ENCODE data around the gene TTLL11. TPM values are rescaled to one million over a fixed set of nuclear protein-coding genes. Genes with fewer than 3 reads are reported as not detected.

The TTLL11 gene
- total RNA-seq, 4 donors from 2014 or later: 12.3 to 20.5 (median 15.3) TPM

DNA sequence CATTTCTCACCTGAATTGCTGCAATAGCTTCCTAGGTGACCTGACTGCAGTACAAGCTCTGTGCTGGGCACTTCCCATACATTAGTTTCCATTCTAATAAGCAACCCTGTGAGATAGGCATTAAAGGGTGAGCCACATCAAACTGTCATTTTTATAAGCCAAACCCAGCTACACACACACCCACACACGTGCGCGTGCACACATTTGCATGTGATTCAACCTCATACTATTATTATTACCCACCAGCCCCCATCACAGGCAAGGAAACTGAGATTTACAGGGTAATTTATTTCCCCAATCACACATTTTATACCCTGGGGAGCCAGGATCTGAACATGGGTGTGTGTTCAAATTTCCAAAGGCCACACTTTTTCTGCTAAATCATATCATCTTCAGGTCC is 93.6 kb downstream of the TTLL11 start:
- Histone ChIP-seq H3K36me3 (no peaks in the 10 kb centered on the region), H3K27me3 (no peaks in the 10 kb centered on the region), H3K4me1 (peaks cover 29 to 30% of the 10 kb centered on the region in 2 donors), H3K27ac (peak overlapping the region in 3 of 4 donors; percentile 86 to 94 (median 91)), H3K4me3 (no peak overlapping the region), H3K9me3 (no peaks in the 10 kb centered on the region)
- intact Hi-C loops (cut with DNase I; ENCODE audit: low total_unique reads) (no loop called here), in situ Hi-C loops (cut with MboI; ENCODE audit: low sequenced_read_pairs in 4 of 4) (loop anchor here in 3 of 4 donors (5.0 to 25.0 kb wide), 5 partner anchors 135 to 455 kb away; no protein-coding TSS in a partner anchor)
- DNase-seq (no peak), ATAC-seq (no peak)
- TF ChIP-seq, protein P1, sequence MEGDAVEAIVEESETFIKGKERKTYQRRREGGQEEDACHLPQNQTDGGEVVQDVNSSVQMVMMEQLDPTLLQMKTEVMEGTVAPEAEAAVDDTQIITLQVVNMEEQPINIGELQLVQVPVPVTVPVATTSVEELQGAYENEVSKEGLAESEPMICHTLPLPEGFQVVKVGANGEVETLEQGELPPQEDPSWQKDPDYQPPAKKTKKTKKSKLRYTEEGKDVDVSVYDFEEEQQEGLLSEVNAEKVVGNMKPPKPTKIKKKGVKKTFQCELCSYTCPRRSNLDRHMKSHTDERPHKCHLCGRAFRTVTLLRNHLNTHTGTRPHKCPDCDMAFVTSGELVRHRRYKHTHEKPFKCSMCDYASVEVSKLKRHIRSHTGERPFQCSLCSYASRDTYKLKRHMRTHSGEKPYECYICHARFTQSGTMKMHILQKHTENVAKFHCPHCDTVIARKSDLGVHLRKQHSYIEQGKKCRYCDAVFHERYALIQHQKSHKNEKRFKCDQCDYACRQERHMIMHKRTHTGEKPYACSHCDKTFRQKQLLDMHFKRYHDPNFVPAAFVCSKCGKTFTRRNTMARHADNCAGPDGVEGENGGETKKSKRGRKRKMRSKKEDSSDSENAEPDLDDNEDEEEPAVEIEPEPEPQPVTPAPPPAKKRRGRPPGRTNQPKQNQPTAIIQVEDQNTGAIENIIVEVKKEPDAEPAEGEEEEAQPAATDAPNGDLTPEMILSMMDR (IDR thresholded peaks at IDR 0.05 in 4 of 5, conservative IDR thresholded peaks at IDR 0.05 in 1 of 5): no peak
- TF ChIP-seq POLR2A (IDR thresholded peaks at IDR 0.05): no peak

- ATAC-seq (no peak), DNase-seq (no peak)
- H3K27me3 ChIP-seq: no peaks in the 10 kb centered on the region
- H3K4me1 ChIP-seq: peaks cover 29 to 30% of the 10 kb centered on the region in 2 donors
- in situ Hi-C loops (cut with MboI; ENCODE audit: low sequenced_read_pairs in 4 of 4): loop anchor here in 3 of 4 donors (5.0 to 25.0 kb wide), 5 partner anchors 134 to 454 kb away; no protein-coding TSS in a partner anchor
- H3K9me3 ChIP-seq: no peaks in the 10 kb centered on the region
- TF ChIP-seq, protein P1 (IDR thresholded peaks at IDR 0.05 in 4 of 5, conservative IDR thresholded peaks at IDR 0.05 in 1 of 5): no peak
- TF ChIP-seq POLR2A (IDR thresholded peaks at IDR 0.05): no peak
- H3K27ac ChIP-seq: peak overlapping the region in 3 of 4 donors; percentile 13 to 91 (median 86)
- H3K36me3 ChIP-seq: no peaks in the 10 kb centered on the region
- intact Hi-C loops (cut with DNase I; ENCODE audit: low total_unique reads): no loop called here
- no peak overlapping the region for H3K4me3 ChIP-seq
Observed at GRCh38 chr9:121998513-121999049, 94.5 kb downstream of the TTLL11 start.

GRCh38 chr9:121997791-121998190 is 95.3 kb downstream of the TTLL11 start:
- TF ChIP-seq, protein P1 (IDR thresholded peaks at IDR 0.05 in 4 of 5, conservative IDR thresholded peaks at IDR 0.05 in 1 of 5): no peak
- no peak for TF ChIP-seq POLR2A (IDR thresholded peaks at IDR 0.05)
- no peaks in the 10 kb centered on the region for H3K36me3 ChIP-seq
- H3K27me3 ChIP-seq: no peaks in the 10 kb centered on the region
- no peak for ATAC-seq
- DNase-seq: no peak
- H3K9me3 ChIP-seq: no peaks in the 10 kb centered on the region
- H3K4me3 ChIP-seq: no peak overlapping the region
- H3K27ac ChIP-seq: peak overlapping the region; percentile 13 to 24 (median 18)
- peaks cover 29 to 32% of the 10 kb centered on the region in 2 donors for H3K4me1 ChIP-seq
- in situ Hi-C loops (cut with MboI; ENCODE audit: low sequenced_read_pairs in 4 of 4): loop anchor here in 3 of 4 donors (5.0 to 25.0 kb wide), 5 partner anchors 133 to 453 kb away; no protein-coding TSS in a partner anchor
- intact Hi-C loops (cut with DNase I; ENCODE audit: low total_unique reads): no loop called here

DNA sequence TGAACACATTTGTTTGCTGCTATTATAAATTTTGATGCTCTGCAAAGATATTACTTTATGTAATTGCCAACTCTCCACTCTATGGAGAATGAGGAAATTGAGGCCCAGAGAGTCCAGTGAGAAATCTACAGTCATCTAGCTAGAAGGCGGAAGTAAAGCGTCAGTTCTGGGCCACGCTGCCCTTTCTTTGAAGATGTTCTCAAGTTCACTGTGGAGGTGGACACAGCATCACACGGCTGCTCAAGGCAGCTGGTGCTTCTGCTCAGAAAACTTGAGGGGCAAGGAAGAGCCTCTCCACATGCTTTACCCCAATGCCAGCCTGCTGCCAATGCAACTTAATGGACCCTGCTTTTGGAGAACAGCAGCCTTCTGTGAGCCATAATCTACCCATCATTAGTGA is 96.3 kb downstream of the TTLL11 start:
- Histone ChIP-seq H3K27me3 (no peaks in the 10 kb centered on the region), H3K27ac (peak overlapping the region in 2 of 4 donors; percentile 13 to 15), H3K9me3 (no peaks in the 10 kb centered on the region), H3K4me3 (no peak overlapping the region), H3K4me1 (peaks cover 23 to 29% of the 10 kb centered on the region in 2 donors), H3K36me3 (no peaks in the 10 kb centered on the region)
- no peak for DNase-seq
- ATAC-seq: no peak
- in situ Hi-C loops (cut with MboI; ENCODE audit: low sequenced_read_pairs in 4 of 4): loop anchor here in 3 of 4 donors (5.0 to 25.0 kb wide), 5 partner anchors 132 to 452 kb away; no protein-coding TSS in a partner anchor
- TF ChIP-seq POLR2A (IDR thresholded peaks at IDR 0.05): no peak
- TF ChIP-seq, protein P1 (IDR thresholded peaks at IDR 0.05 in 4 of 5, conservative IDR thresholded peaks at IDR 0.05 in 1 of 5): no peak
- intact Hi-C loops (cut with DNase I; ENCODE audit: low total_unique reads): no loop called here
